Peyer's patch (tissue), 4 donors: Measurements from ENCODE around the gene MICAL3. TPM values are rescaled to one million over a fixed set of nuclear protein-coding genes. Genes with fewer than 3 reads are reported as not detected.

Experiments
- DNase-seq, 3 donors: peaks; one replicate each; pipeline ENCODE4 v3.0.0-alpha.2; 2017 to 2019
- H3K27ac ChIP-seq, 4 donors: fragments of 200-600 bp; sonication (generic); one replicate each; pipeline ENCODE4 v1.5.1; 2016 to 2019
- H3K27me3 ChIP-seq, 2 donors: fragments of 200-600 bp; sonication (generic); one replicate each; pipeline ENCODE4 v1.5.1; 2019
- H3K36me3 ChIP-seq, 3 donors: fragments of 200-600 bp; sonication (generic); one replicate each; pipeline ENCODE4 v1.5.1; 2016 to 2019
- H3K4me1 ChIP-seq, 4 donors: fragments of 200-600 bp; sonication (generic); one replicate each; pipeline ENCODE4 v1.5.1; 2016 to 2019
- H3K4me3 ChIP-seq, 4 donors: fragments of 200-600 bp; sonication (generic); 1 replicate in 3 of 4; 2 replicates in 1 of 4; pipeline ENCODE4 v1.5.1; 2016 to 2019; ENCODE audit warnings: mild to moderate bottlenecking in 1 of 4
- H3K9me3 ChIP-seq, 4 donors: fragments of 200-600 bp; sonication (generic); one replicate each; pipeline ENCODE4 v1.5.1; 2016 to 2019; ENCODE audit warnings: mild to moderate bottlenecking in 1 of 4
- POLR2A ChIP-seq, 2 donors: fragments of 450-650 bp; IDR thresholded peaks; one replicate each; pipeline ENCODE4 v1.5.1; 2017; ENCODE audit warnings: antibody characterized with exemption in 2 of 2, mild to moderate bottlenecking in 2 of 2, moderate library complexity in 2 of 2
- total RNA-seq, 4 donors: library from RNA; depleted of rRNA; stranded (reverse); fragments of >200 nt; gene quantifications; one replicate each; pipeline ENCODE4 v1.1.0, GENCODE V29; 2016
- TF ChIP-seq, protein P1 (sequence below), 6 experiments: fragments of 450-650 bp in 4 of 6; fragments of 200-600 bp in 2 of 6; sonication (generic) in 1 of 6; IDR thresholded peaks; one replicate each; pipeline ENCODE4 v1.5.1; 2017 to 2019; ENCODE audit warnings: antibody characterized with exemption in 6 of 6, mild to moderate bottlenecking in 3 of 6, moderate library complexity in 1 of 6

Gene MICAL3
- total RNA-seq, 4 donors from 2014 or later: 68.5 to 99.1 (median 88.7) TPM

DNA sequence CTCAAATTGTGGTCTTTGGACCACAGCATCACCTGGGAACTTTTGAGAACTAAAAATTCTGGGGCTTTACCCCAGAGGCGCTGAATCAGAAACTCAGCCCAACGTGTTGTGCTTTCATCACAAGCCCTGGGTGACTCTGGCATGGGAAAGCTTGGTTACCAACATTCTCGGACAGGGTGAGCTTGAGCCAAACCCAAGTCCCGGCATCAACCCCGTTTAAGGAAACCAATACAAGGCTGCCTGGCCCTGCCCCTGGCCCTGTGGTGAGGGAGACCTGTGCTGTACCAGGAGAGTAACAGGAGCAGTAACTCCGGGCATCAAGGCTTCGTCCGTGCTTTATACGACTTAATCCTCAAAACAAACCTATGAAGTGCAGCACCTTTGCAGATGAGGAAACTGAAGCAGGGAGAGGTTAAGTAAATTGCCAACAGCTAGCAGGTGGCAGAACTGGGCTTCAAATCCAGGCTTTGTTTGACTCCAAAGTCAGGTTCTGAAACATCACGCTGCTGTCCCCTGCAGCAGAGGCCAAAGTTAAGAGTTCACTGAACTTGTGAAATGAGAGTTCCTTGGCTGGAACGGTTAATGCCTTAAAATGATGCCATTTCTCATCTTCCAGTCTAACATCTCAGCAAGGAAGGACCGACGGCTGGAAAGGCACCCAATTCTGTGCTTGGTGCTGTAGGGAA, 186.0 kb downstream of the MICAL3 start:
- TF ChIP-seq POLR2A (IDR thresholded peaks at IDR 0.05): no peak
- TF ChIP-seq, protein P1, sequence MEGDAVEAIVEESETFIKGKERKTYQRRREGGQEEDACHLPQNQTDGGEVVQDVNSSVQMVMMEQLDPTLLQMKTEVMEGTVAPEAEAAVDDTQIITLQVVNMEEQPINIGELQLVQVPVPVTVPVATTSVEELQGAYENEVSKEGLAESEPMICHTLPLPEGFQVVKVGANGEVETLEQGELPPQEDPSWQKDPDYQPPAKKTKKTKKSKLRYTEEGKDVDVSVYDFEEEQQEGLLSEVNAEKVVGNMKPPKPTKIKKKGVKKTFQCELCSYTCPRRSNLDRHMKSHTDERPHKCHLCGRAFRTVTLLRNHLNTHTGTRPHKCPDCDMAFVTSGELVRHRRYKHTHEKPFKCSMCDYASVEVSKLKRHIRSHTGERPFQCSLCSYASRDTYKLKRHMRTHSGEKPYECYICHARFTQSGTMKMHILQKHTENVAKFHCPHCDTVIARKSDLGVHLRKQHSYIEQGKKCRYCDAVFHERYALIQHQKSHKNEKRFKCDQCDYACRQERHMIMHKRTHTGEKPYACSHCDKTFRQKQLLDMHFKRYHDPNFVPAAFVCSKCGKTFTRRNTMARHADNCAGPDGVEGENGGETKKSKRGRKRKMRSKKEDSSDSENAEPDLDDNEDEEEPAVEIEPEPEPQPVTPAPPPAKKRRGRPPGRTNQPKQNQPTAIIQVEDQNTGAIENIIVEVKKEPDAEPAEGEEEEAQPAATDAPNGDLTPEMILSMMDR (IDR thresholded peaks at IDR 0.05): no peak
- H3K27me3 ChIP-seq: no peaks in the 10 kb centered on the region
- peaks cover 0 to 40% (median 0%) of the 10 kb centered on the region in 3 donors for H3K36me3 ChIP-seq
- H3K4me3 ChIP-seq: no peak overlapping the region
- no peak overlapping the region for H3K27ac ChIP-seq
- no peak for DNase-seq
- no peaks in the 10 kb centered on the region for H3K9me3 ChIP-seq
- peaks cover 0 to 17% (median 0%) of the 10 kb centered on the region in 4 donors for H3K4me1 ChIP-seq

- TF ChIP-seq, protein P1 (IDR thresholded peaks at IDR 0.05): no peak
- TF ChIP-seq POLR2A (IDR thresholded peaks at IDR 0.05): no peak
- Histone ChIP-seq H3K9me3 (no peaks in the 10 kb centered on the region), H3K36me3 (peaks cover 0 to 40% (median 0%) of the 10 kb centered on the region in 3 donors), H3K4me3 (no peak overlapping the region), H3K4me1 (peaks cover 0 to 22% (median 2%) of the 10 kb centered on the region in 4 donors), H3K27ac (no peak overlapping the region), H3K27me3 (no peaks in the 10 kb centered on the region)
- DNase-seq: no peak
Measured at GRCh38 chr22:17836992-17837742, 187.2 kb downstream of the MICAL3 start.

DNA sequence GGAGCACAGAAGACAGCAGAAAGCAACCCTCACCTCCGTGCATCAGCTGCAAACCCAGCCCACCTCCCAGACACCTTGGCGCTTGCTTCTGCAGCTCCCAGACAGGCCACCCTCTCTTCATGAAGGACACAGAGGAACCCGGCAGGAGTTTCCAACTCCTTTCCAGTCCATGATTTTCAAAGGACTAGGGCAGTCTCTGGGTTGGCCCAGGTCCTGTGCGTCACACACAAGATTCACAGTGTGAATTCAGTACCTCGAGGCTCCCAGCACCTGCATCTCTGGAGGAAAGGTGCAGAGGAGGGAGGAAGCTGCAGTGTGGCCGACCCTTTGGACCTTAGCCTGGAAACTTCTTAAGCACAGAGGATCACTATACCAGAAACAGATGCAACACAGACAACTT, 189.1 kb downstream of the MICAL3 start:
- H3K4me3 ChIP-seq: no peak overlapping the region
- peaks cover 0 to 26% (median 0%) of the 10 kb centered on the region in 3 donors for H3K36me3 ChIP-seq
- no peaks in the 10 kb centered on the region for H3K9me3 ChIP-seq
- TF ChIP-seq, protein P1 (IDR thresholded peaks at IDR 0.05): no peak
- no peak for TF ChIP-seq POLR2A (IDR thresholded peaks at IDR 0.05)
- no peak for DNase-seq
- H3K4me1 ChIP-seq: peaks cover 0 to 36% (median 3%) of the 10 kb centered on the region in 4 donors
- no peak overlapping the region for H3K27ac ChIP-seq
- H3K27me3 ChIP-seq: no peaks in the 10 kb centered on the region

- TF ChIP-seq, protein P1 (IDR thresholded peaks at IDR 0.05): no peak
- TF ChIP-seq POLR2A (IDR thresholded peaks at IDR 0.05): no peak
- H3K36me3 ChIP-seq: peaks cover 0 to 20% (median 0%) of the 10 kb centered on the region in 3 donors
Measured at GRCh38 chr22:17833489-17833888, 190.9 kb downstream of the MICAL3 start.

DNA sequence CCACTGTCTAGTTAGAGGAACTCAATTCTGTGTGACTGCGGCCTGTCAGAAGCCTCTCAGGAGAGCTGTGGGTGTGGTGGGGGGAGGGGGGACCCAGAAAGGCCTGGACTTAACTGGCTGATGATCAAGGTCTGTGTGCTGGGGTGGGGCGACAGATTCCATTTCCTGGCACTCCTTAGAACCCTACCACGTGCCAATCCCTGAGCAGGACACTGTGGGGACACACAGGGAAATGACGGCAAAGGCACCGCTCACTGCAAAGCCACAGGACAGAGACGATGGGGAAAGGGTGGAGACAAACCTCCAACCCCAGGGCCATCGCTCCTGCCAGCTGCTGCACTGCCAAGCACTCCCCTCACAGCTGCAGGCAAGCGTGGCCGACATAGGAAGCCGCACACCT, 191.7 kb downstream of the MICAL3 start:
- peaks cover 0 to 45% (median 3%) of the 10 kb centered on the region in 4 donors for H3K4me1 ChIP-seq
- TF ChIP-seq, protein P1 (IDR thresholded peaks at IDR 0.05): no peak
- peak in 1 of 2 donors; percentile 30 for TF ChIP-seq POLR2A (IDR thresholded peaks at IDR 0.05)
- H3K36me3 ChIP-seq: peaks cover 0 to 20% (median 0%) of the 10 kb centered on the region in 3 donors
- H3K4me3 ChIP-seq: no peak overlapping the region
- H3K9me3 ChIP-seq: no peaks in the 10 kb centered on the region
- peak overlapping the region in 3 of 4 donors; percentile 64 to 68 (median 65) for H3K27ac ChIP-seq
- DNase-seq: peak in 2 of 3 donors; percentile 76 to 81
- H3K27me3 ChIP-seq: no peaks in the 10 kb centered on the region

More at GRCh38 chr22:17833489-17833888, 190.9 kb downstream of the MICAL3 start:
- Histone ChIP-seq H3K4me3 (no peak overlapping the region), H3K4me1 (peaks cover 0 to 45% (median 3%) of the 10 kb centered on the region in 4 donors), H3K27ac (peak overlapping the region in 1 of 4 donors; percentile 65), H3K27me3 (no peaks in the 10 kb centered on the region), H3K9me3 (no peaks in the 10 kb centered on the region)
- no peak for DNase-seq
